Caco-2 (cell line): ENCODE results near the gene B3GNT9. TPM values are rescaled to one million over a fixed set of nuclear protein-coding genes. Genes with fewer than 3 reads are reported as not detected.

Experiments
- BruUV-seq: library from RNA; stranded (reverse); fragments of 400-500 nt; replicated peaks from 2 replicates; lab custom pipeline; 2021; lab: Mats Ljungman, UMichigan
- CTCF ChIA-PET: fragments of 300-600 bp; sonication (Branson Sonifier 250); formaldehyde crosslinking; loops from one replicate; lab custom pipeline; 2022; ENCODE audit warnings: antibody characterized with exemption; lab: Charles Lee
- POLR2A ChIA-PET: fragments of 300-600 bp; sonication (Branson Sonifier 250); formaldehyde crosslinking; loops from one replicate; lab custom pipeline; 2022; ENCODE audit warnings: antibody characterized with exemption; lab: Charles Lee
- DNase-seq, 2 experiments: peaks; one replicate each; pipeline versions ENCODE4 v3.0.0 to v3.0.0-alpha.2; 2020 to 2022
- H3K27me3 ChIP-seq: replicated peaks from 2 replicates; pipeline ENCODE4 v1.6.0; 2011; ENCODE audit warnings: low read length; ENCODE audit not compliant: control insufficient read depth, insufficient read depth
- H3K36me3 ChIP-seq: 2 replicates; pipeline ENCODE4 v1.5.1; 2011; ENCODE audit warnings: low read length; ENCODE audit not compliant: control insufficient read depth, insufficient read depth
- H3K4me1 ChIP-seq: fragments of 250-450 bp; sonication (Bioruptor Pico); 2 replicates; pipeline ENCODE4 v1.5.1; 2020; ENCODE audit warnings: mild to moderate bottlenecking
- H3K4me3 ChIP-seq: 2 replicates; pipeline ENCODE4 v1.5.1; 2011; ENCODE audit warnings: low read depth, mild to moderate bottlenecking, control low read depth, low read length
- H3K9me3 ChIP-seq: fragments of 250-450 bp; sonication (Bioruptor Pico); 2 replicates; pipeline ENCODE4 v1.5.1; 2020; ENCODE audit warnings: mild to moderate bottlenecking, moderate library complexity
- H3K27ac Mint-ChIP-seq: one replicate; pipeline ENCODE4 v1.8.0; 2022; ENCODE audit warnings: mixed read lengths; ENCODE audit not compliant: unreplicated experiment
- H3K27me3 Mint-ChIP-seq: one replicate; pipeline ENCODE4 v1.8.0; 2022; ENCODE audit warnings: mixed read lengths; ENCODE audit not compliant: insufficient read depth, unreplicated experiment
- H3K36me3 Mint-ChIP-seq: one replicate; pipeline ENCODE4 v1.8.0; 2022; ENCODE audit warnings: mild to moderate bottlenecking, mixed read lengths; ENCODE audit not compliant: insufficient read depth, unreplicated experiment
- H3K4me1 Mint-ChIP-seq: one replicate; pipeline ENCODE4 v1.8.0; 2022; ENCODE audit warnings: low read depth, mixed read lengths; ENCODE audit not compliant: unreplicated experiment
- H3K4me3 Mint-ChIP-seq: one replicate; pipeline ENCODE4 v1.8.0; 2022; ENCODE audit warnings: mild to moderate bottlenecking, moderate library complexity, mixed read lengths; ENCODE audit not compliant: unreplicated experiment
- H3K9me3 Mint-ChIP-seq: one replicate; pipeline ENCODE4 v1.8.0; 2022; ENCODE audit warnings: mixed read lengths; ENCODE audit not compliant: unreplicated experiment
- CTCF ChIP-seq, 2 experiments: fragments of 200-600 bp in 1 of 2; IDR thresholded peaks; 1 replicate in 1 of 2; 2 replicates in 1 of 2; pipeline versions ENCODE4 v1.5.1 to v1.8.0; 2011 to 2022; ENCODE audit warnings: antibody characterized with exemption in 1 of 2, control low read depth in 1 of 2, inconsistent platforms in 1 of 2, low read depth in 1 of 2, low read length in 1 of 2, mild to moderate bottlenecking in 1 of 2, moderate library complexity in 1 of 2; ENCODE audit not compliant: insufficient read depth in 1 of 2, severe bottlenecking in 1 of 2, unreplicated experiment in 1 of 2
- intact Hi-C: fragments of 100-400 bp; cut with micrococcal nuclease; formaldehyde crosslinking; loops from one replicate; pipeline ENCODE4 v1.10.0; 2022; ENCODE audit not compliant: unreplicated experiment
- total RNA-seq: library from RNA; stranded (reverse); gene quantifications from 2 replicates; pipeline ENCODE4 v1.2.3, GENCODE V29; 2022

The B3GNT9 gene
- total RNA-seq, 1 experiment from 2014 or later: 11.6 TPM

- CTCF ChIA-PET: interaction anchor here (0.7 to 2.8 kb wide), 8 partner anchors 8 to 191 kb away, joined by 3 to 23 read pairs (median 4); partner anchors contain the start of genes CES3, FBXL8, NOL3 and TRADD
- peaks cover 4% of the 10 kb centered on the region for H3K4me1 ChIP-seq
These were observed 766 bp upstream of the B3GNT9 start for GRCh38 chr16:67151431-67152097.

GRCh38 chr16:67150047-67150832 is 558 bp downstream of the B3GNT9 start:
- no peaks in the 10 kb centered on the region for H3K9me3 ChIP-seq
- no peaks in the 10 kb centered on the region for H3K9me3 Mint-ChIP-seq
- peak overlapping the region; percentile 81 for H3K4me3 Mint-ChIP-seq
- no peaks in the 10 kb centered on the region for H3K4me1 Mint-ChIP-seq
- CTCF ChIA-PET: interaction anchor here (0.5 to 2.6 kb wide), 7 partner anchors 9 to 298 kb away, joined by 3 to 23 read pairs (median 3); partner anchors contain the start of genes CES3, FBXL8 and TRADD
- intact Hi-C loops: loop anchor here (2.0 kb wide), 2 partner anchors 41 to 195 kb away; partner anchors contain the start of gene PHAF1
- BruUV-seq: no TSS peak
- H3K4me3 ChIP-seq: peak overlapping the region; percentile 75
- no peaks in the 10 kb centered on the region; the same call in none of the 2 replicates for H3K4me1 ChIP-seq
- peaks cover 41% of the 10 kb centered on the region for H3K36me3 Mint-ChIP-seq
- POLR2A ChIA-PET: interaction anchor here (1.6 kb wide), 1 partner anchor 10 kb away, joined by 8 read pairs; the partner anchor contains the start of genes FBXL8 and TRADD
- H3K27ac Mint-ChIP-seq: peak overlapping the region; percentile 85
- no peaks in the 10 kb centered on the region for H3K27me3 ChIP-seq
- peak; percentile 62 to 69 for DNase-seq
- no peak for TF ChIP-seq CTCF (IDR thresholded peaks at IDR 0.05; ENCODE audit: insufficient read depth in 1 of 2, low read depth in 1 of 2, low read length in 1 of 2, severe bottlenecking in 1 of 2, unreplicated experiment in 1 of 2)
- peaks cover 2% of the 10 kb centered on the region; the same call in 1 of the 2 replicates for H3K36me3 ChIP-seq
- H3K27me3 Mint-ChIP-seq: no peaks in the 10 kb centered on the region

More at GRCh38 chr16:67151431-67152097, 766 bp upstream of the B3GNT9 start:
- peaks cover 29% of the 10 kb centered on the region for H3K36me3 Mint-ChIP-seq
- H3K4me1 Mint-ChIP-seq: no peaks in the 10 kb centered on the region
- no peaks in the 10 kb centered on the region for H3K27me3 Mint-ChIP-seq
- no peak for TF ChIP-seq CTCF (IDR thresholded peaks at IDR 0.05; ENCODE audit: insufficient read depth in 1 of 2, low read depth in 1 of 2, low read length in 1 of 2, severe bottlenecking in 1 of 2, unreplicated experiment in 1 of 2)
- BruUV-seq: no TSS peak
- Histone ChIP-seq H3K9me3 (no peaks in the 10 kb centered on the region), H3K36me3 (peaks cover 2% of the 10 kb centered on the region; the same call in 1 of the 2 replicates), H3K27me3 (no peaks in the 10 kb centered on the region), H3K4me3 (peak overlapping the region; percentile 75; the same call in 1 of the 2 replicates)
- DNase-seq: no peak
- peak overlapping the region; percentile 81 for H3K4me3 Mint-ChIP-seq
- POLR2A ChIA-PET: interaction anchor here (0.5 to 1.6 kb wide), 4 partner anchors 9 to 106 kb away, joined by 3 to 8 read pairs (median 5); partner anchors contain the start of genes FBXL8 and TRADD
- peak overlapping the region; percentile 85 for H3K27ac Mint-ChIP-seq
- no peaks in the 10 kb centered on the region for H3K9me3 Mint-ChIP-seq
- intact Hi-C loops: loop anchor here (2.0 kb wide), 2 partner anchors 43 to 197 kb away; partner anchors contain the start of gene PHAF1
